ENCODE results near the gene IL23R.

GRCh38 chr1:67290236-67290635 is 124.0 kb downstream of the IL23R start:
- TF ChIP-seq RAD21 (IDR thresholded peaks at IDR 0.05; ENCODE audit: low read depth) (no peak), EZH2 (IDR thresholded peaks at IDR 0.05) (no peak), MAX (IDR thresholded peaks at IDR 0.05) (no peak), POLR2A (IDR thresholded peaks at IDR 0.05; ENCODE audit: borderline replicate concordance, extremely low read depth, insufficient read depth, insufficient read length) (no peak), EZH2phosphoT487 (IDR thresholded peaks at IDR 0.05; ENCODE audit: borderline replicate concordance) (no peak), CTCF (IDR thresholded peaks at IDR 0.05 in 2 of 3, conservative IDR thresholded peaks at IDR 0.05 in 1 of 3; ENCODE audit: borderline replicate concordance in 1 of 3, insufficient read depth in 1 of 3, low read depth in 2 of 3, low read length in 2 of 3) (no peak), ELF1 (IDR thresholded peaks at IDR 0.05; ENCODE audit: borderline replicate concordance, low read depth) (no peak), SP1 (IDR thresholded peaks at IDR 0.05; ENCODE audit: low read depth) (no peak), ZNF274 (IDR thresholded peaks at IDR 0.05; ENCODE audit: low read depth, low read length) (no peak)

All from HCT116 (cell line).